AG09309 (cell line): Measurements from ENCODE around the gene CACNA1C.

Experiments used
- DNase-seq: peaks from one replicate; pipeline ENCODE4 v3.0.0-alpha.2; 2010; ENCODE audit warnings: low read depth
- H3K4me3 ChIP-seq: 2 replicates; pipeline ENCODE4 v1.5.1; 2011; ENCODE audit warnings: mild to moderate bottlenecking, low read depth, low read length, moderate library complexity; ENCODE audit not compliant: control insufficient read depth
- TF ChIP-seq, protein P1 (sequence below): IDR thresholded peaks from 2 replicates; pipeline ENCODE4 v1.5.1; 2011; ENCODE audit warnings: mild to moderate bottlenecking, low read depth, low read length, inconsistent platforms; ENCODE audit not compliant: insufficient read depth, control insufficient read depth; ENCODE audit errors: missing control alignments

CACNA1C gene

DNA sequence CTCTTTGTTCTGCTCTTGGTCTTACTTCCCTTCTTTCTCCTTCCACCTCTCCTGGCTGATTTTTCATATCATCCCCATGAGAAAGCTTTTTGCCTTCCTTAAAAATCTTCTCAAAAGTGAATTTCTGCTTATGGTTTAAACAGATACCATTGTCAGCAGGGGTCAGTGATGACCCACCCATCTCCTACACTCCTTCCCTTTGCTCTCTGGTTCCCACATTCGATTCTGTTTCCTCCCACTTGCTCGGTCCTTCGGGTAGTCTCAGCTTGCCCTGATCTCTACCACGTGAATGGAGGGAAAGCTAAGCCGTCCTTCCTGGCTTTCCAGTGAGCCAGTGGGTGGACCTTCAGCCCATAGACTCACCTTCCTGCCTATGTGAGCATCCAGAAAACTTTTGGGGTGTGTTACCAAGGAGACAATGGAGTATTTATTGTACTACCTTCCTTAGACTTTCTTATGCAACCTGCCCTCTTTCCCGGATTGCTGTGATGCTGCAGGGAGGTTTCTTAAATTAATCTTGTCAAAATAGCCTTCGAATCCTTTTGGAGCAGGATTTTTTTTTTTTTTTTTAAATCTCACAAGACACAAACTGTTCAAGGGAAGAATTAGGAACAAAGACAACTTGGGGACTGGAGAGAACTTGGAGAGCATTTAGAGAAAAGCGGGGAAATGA lies 306.3 kb downstream of the CACNA1C start:
- no peak for DNase-seq
- TF ChIP-seq, protein P1, sequence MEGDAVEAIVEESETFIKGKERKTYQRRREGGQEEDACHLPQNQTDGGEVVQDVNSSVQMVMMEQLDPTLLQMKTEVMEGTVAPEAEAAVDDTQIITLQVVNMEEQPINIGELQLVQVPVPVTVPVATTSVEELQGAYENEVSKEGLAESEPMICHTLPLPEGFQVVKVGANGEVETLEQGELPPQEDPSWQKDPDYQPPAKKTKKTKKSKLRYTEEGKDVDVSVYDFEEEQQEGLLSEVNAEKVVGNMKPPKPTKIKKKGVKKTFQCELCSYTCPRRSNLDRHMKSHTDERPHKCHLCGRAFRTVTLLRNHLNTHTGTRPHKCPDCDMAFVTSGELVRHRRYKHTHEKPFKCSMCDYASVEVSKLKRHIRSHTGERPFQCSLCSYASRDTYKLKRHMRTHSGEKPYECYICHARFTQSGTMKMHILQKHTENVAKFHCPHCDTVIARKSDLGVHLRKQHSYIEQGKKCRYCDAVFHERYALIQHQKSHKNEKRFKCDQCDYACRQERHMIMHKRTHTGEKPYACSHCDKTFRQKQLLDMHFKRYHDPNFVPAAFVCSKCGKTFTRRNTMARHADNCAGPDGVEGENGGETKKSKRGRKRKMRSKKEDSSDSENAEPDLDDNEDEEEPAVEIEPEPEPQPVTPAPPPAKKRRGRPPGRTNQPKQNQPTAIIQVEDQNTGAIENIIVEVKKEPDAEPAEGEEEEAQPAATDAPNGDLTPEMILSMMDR = peak; percentile 7
- no peak overlapping the region for H3K4me3 ChIP-seq

DNA sequence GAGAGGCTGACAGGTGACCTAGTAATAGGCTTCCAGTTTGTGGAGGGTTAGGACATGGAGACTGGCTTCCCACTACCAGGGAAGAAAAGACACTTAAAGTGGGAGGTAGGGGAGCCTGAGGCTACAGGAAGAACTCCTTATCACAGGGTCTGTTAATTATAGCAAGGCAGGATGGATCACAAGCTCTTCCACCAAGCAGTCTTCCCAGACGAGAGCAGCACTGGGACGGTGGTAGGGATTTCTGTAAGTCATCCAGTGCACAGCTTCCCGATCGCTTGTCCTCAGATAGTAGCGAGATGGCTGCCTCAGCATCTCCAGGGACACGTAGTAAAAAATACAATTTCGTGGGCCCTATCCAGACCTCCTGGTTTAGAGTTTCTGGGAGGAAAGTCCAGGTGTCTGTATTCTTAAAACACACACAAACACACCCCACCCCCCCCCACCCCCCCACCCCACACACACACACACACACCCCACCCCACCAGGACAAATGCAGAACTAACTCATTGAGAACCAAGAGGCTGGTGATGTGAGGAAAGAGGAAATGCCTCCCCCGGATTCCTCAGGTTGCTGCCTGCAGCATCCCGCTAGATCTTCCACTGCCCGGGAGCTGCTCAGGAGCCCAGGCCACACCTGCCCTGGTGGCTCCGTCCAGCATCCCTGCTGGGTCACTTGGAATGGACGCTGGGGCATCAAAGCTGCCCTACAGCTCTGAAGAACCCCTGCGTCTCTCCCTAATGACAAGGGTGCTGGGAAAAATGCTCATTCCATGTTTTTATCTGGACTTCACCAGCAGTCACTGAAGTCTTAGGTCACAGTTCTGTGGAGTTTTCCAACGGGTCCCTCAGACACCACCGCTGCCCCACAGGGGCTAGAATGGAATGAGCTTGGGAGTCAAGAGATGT lies 307.2 kb downstream of the CACNA1C start:
- DNase-seq = no peak
- no peak overlapping the region for H3K4me3 ChIP-seq
- TF ChIP-seq, protein P1 = no peak

DNA sequence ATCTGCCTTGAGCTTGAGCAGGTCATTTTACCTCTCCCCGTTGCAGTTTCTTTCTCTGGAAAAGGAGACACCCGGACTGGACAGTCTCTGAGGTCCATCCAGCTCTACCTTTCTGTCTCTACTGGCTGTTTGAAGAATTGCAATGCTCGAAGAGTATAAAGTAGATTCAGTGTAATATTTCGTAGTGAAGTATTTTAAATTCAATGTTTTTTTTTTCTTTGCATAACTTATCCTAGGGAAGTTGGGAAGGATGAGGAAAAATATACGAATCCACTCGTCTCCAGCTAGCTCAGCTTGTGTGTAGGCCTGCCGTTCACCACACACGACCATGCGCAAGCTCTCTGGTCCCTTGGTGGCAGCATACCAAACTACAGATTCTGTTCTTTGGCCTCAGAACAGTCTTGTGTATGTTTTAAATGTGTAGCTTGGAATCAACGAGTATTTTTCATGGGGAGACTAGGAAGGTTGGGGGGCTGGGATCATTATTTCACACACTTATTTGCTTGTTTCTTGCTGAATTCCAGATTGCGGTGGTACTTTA lies 307.9 kb downstream of the CACNA1C start:
- TF ChIP-seq, protein P1 = peak; percentile 22
- no peak overlapping the region for H3K4me3 ChIP-seq
- no peak for DNase-seq

DNA sequence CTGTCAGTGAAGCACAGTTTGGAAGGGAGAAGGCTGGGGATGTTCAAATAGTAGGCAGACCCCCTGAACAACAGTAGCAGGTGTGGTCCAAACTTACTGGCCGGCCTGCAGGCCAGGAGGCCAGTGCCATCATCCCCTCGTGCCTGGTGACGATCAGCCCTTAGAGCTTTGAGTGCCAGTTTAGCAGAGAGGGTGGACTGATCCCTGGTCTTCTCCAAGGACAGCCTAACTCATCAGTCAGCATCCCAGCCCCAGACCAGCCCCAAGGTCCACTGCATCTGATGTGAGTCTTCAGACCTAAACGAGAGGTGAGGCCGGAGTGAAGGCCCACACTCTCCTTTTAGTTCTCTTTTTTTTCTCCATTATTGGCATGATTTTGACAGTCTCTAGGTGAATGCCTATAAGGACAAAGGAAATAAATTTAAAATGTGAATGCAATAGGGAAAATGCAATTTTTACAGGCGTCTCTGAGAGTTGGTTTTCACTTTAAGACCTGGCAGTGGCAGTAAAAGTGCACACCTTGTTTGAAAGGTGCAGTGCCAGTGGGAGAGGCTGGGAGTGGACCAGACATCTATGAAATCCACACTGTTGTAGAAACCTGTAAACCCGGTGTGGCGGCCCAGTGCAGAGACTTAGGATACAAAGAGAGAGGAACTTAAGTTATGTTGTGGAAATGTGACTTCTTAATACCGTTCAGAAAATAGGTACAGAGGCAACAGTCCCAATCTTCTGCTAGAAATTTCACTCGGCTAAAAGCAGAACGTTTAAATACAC lies 311.2 kb downstream of the CACNA1C start:
- no peak for DNase-seq
- TF ChIP-seq, protein P1 = no peak
- H3K4me3 ChIP-seq = no peak overlapping the region

DNA sequence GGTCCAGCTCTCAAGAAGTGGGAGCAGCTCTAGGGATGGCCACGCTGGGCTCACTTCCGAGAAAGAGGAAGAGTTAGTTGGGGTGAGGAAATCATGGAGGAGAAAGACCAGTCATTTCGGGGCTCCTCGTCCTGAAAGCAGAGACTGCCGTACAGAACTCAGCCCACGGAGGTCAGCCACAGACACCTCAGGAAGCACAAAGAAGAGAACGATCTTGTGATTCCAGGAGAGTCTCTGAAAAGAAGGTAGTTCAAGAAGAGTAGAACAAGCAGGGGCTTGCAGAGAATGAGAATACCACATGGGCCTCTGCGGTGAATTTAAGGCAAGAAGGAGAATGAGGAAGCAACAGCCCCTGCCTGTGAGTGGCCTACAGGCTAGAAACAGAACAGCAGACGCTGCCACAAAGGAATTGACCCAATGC lies 311.9 kb downstream of the CACNA1C start:
- no peak overlapping the region for H3K4me3 ChIP-seq
- TF ChIP-seq, protein P1 = no peak
- no peak for DNase-seq

DNA sequence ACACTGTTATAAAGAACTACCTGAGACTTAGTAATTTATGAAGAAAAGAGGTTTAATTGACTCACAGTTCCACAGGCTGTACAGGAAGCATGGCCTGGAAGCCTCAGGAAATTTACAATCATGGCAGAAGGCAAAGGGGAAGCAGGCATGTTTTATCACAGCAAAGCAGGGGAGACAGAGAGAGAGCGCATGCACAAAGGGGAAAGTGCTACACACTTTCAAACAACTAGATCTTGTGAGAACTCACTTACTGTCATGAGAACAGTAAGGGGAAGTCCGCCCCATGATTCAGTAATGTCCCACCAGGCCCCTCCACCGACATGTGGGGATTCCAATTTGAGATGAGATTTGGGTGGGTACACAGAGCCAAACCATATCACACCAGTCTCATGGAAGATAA lies 313.9 kb downstream of the CACNA1C start:
- H3K4me3 ChIP-seq = no peak overlapping the region
- no peak for DNase-seq
- TF ChIP-seq, protein P1 = no peak
